Measurements from ENCODE around the gene MYH9.

GRCh38 chr22:36331306-36331911 lies 56.4 kb downstream of the MYH9 start:
- TF ChIP-seq CTCF (conservative IDR thresholded peaks at IDR 0.05; ENCODE audit: low read depth, low read length) (no peak), EZH2 (IDR thresholded peaks at IDR 0.05; ENCODE audit: borderline replicate concordance, low read depth, low read length, poor library complexity, severe bottlenecking) (no peak)

Measured in A673 (cell line).